Mesothelial cell of epicardium (in vitro differentiated cells): ENCODE results near the gene LRMDA. TPM values are rescaled to one million over a fixed set of nuclear protein-coding genes. Genes with fewer than 3 reads are reported as not detected.

ENCODE experiments used
- DNase-seq, 2 experiments: peaks; one replicate each; pipeline ENCODE4 v3.0.0; 2021; ENCODE audit warnings: low spot score in 2 of 2; ENCODE audit not compliant: unreplicated experiment in 2 of 2
- H3K27ac Mint-ChIP-seq: 2 replicates; pipeline ENCODE4 v1.8.0; 2021; ENCODE audit warnings: mixed read lengths
- H3K27me3 Mint-ChIP-seq: 2 replicates; pipeline ENCODE4 v1.8.0; 2021; ENCODE audit warnings: low read depth, mixed read lengths
- H3K36me3 Mint-ChIP-seq: 2 replicates; pipeline ENCODE4 v1.8.0; 2021; ENCODE audit warnings: mixed read lengths
- H3K4me1 Mint-ChIP-seq: 2 replicates; pipeline ENCODE4 v1.8.0; 2021; ENCODE audit warnings: mixed read lengths
- H3K4me3 Mint-ChIP-seq: 2 replicates; pipeline ENCODE4 v1.8.0; 2021; ENCODE audit warnings: mild to moderate bottlenecking, moderate library complexity, mixed read lengths
- H3K9me3 Mint-ChIP-seq: 2 replicates; pipeline ENCODE4 v1.8.0; 2021; ENCODE audit warnings: mixed read lengths
- CTCF ChIP-seq: fragments of 200-600 bp; sonication (generic); IDR thresholded peaks from one replicate; pipeline ENCODE4 v1.5.0; 2021; ENCODE audit warnings: antibody characterized with exemption; ENCODE audit not compliant: unreplicated experiment
- total RNA-seq: library from RNA; stranded (reverse); gene quantifications from 3 replicates; pipeline ENCODE4 v1.2.1, GENCODE V29; 2021

LRMDA gene
- total RNA-seq, 1 donor from 2014 or later = 2.0 TPM

DNA sequence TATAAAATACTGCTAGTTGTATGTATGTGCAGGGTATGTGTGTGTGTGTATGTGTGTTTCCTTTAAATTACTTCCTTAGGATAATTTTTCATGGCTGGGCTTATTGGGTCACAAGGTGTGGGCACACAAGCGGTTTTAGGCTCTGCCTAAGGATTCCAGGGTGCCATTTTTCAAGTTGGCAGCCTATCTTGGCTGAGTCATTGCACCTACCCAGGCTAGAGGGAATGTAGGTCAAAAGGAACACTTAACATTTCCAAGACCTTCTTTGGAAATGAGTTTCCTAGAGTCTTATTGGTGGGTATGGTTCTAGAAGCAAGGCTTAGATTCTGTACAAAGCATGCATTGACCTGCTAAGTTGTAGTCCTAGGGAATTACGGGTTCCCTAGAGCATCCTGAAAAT lies 642.1 kb downstream of the LRMDA start:
- no peaks in the 10 kb centered on the region for H3K27me3 Mint-ChIP-seq
- TF ChIP-seq CTCF = no peak
- H3K9me3 Mint-ChIP-seq = peaks cover 5% of the 10 kb centered on the region
- H3K4me3 Mint-ChIP-seq = no peak overlapping the region
- H3K4me1 Mint-ChIP-seq = peaks cover 58% of the 10 kb centered on the region
- no peak for DNase-seq
- no peak overlapping the region for H3K27ac Mint-ChIP-seq
- H3K36me3 Mint-ChIP-seq = no peaks in the 10 kb centered on the region

GRCh38 chr10:76074659-76075058 lies 643.2 kb downstream of the LRMDA start:
- H3K4me3 Mint-ChIP-seq = no peak overlapping the region
- H3K27ac Mint-ChIP-seq = no peak overlapping the region
- H3K9me3 Mint-ChIP-seq = peaks cover 5% of the 10 kb centered on the region
- TF ChIP-seq CTCF = no peak
- no peaks in the 10 kb centered on the region for H3K36me3 Mint-ChIP-seq
- H3K4me1 Mint-ChIP-seq = peaks cover 50% of the 10 kb centered on the region
- no peak for DNase-seq
- H3K27me3 Mint-ChIP-seq = no peaks in the 10 kb centered on the region

- no peaks in the 10 kb centered on the region for H3K36me3 Mint-ChIP-seq
- H3K9me3 Mint-ChIP-seq = peaks cover 5% of the 10 kb centered on the region
- H3K27ac Mint-ChIP-seq = no peak overlapping the region
- peaks cover 13% of the 10 kb centered on the region for H3K4me1 Mint-ChIP-seq
- H3K27me3 Mint-ChIP-seq = peaks cover 5% of the 10 kb centered on the region
- H3K4me3 Mint-ChIP-seq = no peak overlapping the region
- no peak for TF ChIP-seq CTCF
- DNase-seq = no peak
Measured at GRCh38 chr10:76080451-76080850, 649.0 kb downstream of the LRMDA start.

DNA sequence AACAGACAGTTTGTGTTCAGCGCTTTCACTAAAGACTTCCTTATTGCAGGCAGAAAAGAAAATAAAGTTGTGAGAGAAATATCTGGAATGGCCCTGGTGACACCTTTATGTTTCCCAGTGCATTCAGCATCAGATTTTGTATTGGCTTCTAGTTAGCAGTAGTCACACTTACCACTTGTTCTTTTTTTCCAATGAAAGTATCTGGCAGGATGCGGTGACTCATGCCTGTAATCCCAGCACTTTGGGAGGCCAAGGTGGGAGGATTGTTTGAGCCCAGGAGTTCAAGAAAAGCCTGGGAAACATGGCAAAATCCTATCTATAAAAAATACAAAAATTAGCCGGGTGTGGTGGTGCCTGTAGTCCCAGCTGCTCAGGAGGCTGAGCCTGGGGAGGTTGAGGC lies 649.6 kb downstream of the LRMDA start:
- TF ChIP-seq CTCF = no peak
- H3K27ac Mint-ChIP-seq = no peak overlapping the region
- H3K9me3 Mint-ChIP-seq = peaks cover 5% of the 10 kb centered on the region
- H3K36me3 Mint-ChIP-seq = no peaks in the 10 kb centered on the region
- no peak overlapping the region for H3K4me3 Mint-ChIP-seq
- H3K4me1 Mint-ChIP-seq = peaks cover 19% of the 10 kb centered on the region
- no peak for DNase-seq
- H3K27me3 Mint-ChIP-seq = peaks cover 5% of the 10 kb centered on the region

GRCh38 chr10:76082232-76082631 lies 650.8 kb downstream of the LRMDA start:
- peaks cover 5% of the 10 kb centered on the region for H3K27me3 Mint-ChIP-seq
- peaks cover 27% of the 10 kb centered on the region for H3K4me1 Mint-ChIP-seq
- H3K4me3 Mint-ChIP-seq = no peak overlapping the region
- no peak for DNase-seq
- H3K27ac Mint-ChIP-seq = no peak overlapping the region
- H3K9me3 Mint-ChIP-seq = peaks cover 5% of the 10 kb centered on the region
- TF ChIP-seq CTCF = no peak
- H3K36me3 Mint-ChIP-seq = no peaks in the 10 kb centered on the region

DNA sequence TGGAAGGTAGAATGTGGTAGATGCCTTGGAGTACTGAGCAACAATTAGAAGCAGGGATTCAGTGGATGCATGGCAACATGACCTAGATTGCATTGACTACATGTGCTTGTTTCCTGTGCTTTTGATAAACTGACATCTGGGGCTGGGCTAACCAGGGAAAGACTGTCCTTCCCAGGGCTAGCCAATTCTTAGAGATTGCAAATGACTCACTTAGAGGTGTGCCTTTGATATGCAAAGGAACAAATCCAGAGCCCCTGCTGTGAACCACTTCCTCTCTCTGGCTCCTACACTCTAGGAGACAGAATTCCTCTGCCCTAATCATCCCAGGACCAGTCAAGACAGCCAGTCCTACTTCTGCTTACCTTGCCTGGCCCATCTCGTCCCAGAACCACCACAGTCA lies 651.5 kb downstream of the LRMDA start:
- Mint-ChIP-seq H3K4me3 (no peak overlapping the region), H3K9me3 (peaks cover 5% of the 10 kb centered on the region), H3K4me1 (peaks cover 27% of the 10 kb centered on the region), H3K36me3 (no peaks in the 10 kb centered on the region), H3K27ac (no peak overlapping the region), H3K27me3 (peaks cover 5% of the 10 kb centered on the region)
- TF ChIP-seq CTCF = no peak
- DNase-seq = no peak
